ENCODE results near the gene LRRC51.

The LRRC51 gene

DNA sequence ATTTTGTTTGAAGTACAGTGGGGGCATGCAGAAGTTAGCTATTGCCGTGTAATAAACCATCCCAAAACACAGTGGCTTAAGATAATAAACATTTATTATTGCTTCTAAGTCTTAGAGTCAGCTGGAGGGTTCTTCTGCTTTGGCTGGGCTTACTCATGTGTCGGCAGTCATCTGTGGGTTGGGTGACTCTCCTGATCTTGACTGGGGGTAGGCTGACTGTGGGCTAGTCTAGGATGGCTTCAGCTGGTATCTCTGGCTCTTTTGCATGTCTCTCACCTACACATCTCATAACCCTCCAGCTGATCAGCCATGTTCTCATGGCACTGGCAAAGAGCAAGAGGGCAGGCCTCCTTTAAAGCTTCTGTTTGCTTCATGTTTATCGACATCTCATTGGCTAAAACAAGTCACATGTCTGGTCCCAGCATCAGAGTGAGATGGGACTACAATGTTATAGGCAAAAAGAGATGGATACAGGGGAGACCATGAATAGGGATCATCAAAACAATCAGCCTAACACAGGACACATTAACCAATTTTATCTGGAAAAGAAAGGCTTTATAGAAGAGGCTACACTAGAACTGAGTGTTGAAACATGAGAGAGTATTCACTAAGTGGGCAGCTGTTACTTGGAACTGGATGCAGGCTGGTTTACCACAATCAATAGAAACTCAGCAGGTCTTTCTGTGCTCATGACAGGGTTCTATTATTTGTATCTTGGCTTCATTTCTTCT lies 5.1 kb downstream of the LRRC51 start:
- peaks cover 11% of the 10 kb centered on the region for H3K4me1 ChIP-seq (ENCODE audit: insufficient read depth, low read length, poor library complexity, severe bottlenecking)
- H3K27me3 ChIP-seq (ENCODE audit: insufficient read depth, low read length, poor library complexity, severe bottlenecking) = no peaks in the 10 kb centered on the region
- H3K36me3 ChIP-seq (ENCODE audit: insufficient read depth, low read length) = no peaks in the 10 kb centered on the region
- no peak overlapping the region for H3K4me3 ChIP-seq (ENCODE audit: low read length, poor library complexity, severe bottlenecking)
- H3K9me3 ChIP-seq (ENCODE audit: insufficient read depth, low read depth, low read length) = no peaks in the 10 kb centered on the region
- no peaks in the 10 kb centered on the region for H3F3A ChIP-seq (ENCODE audit: low read depth)
- no peaks in the 10 kb centered on the region for H3K79me2 ChIP-seq (ENCODE audit: insufficient read depth, low read length)
- no peak for TF ChIP-seq EZH2phosphoT487 (IDR thresholded peaks at IDR 0.05; ENCODE audit: borderline replicate concordance)
- TF ChIP-seq, protein P1, sequence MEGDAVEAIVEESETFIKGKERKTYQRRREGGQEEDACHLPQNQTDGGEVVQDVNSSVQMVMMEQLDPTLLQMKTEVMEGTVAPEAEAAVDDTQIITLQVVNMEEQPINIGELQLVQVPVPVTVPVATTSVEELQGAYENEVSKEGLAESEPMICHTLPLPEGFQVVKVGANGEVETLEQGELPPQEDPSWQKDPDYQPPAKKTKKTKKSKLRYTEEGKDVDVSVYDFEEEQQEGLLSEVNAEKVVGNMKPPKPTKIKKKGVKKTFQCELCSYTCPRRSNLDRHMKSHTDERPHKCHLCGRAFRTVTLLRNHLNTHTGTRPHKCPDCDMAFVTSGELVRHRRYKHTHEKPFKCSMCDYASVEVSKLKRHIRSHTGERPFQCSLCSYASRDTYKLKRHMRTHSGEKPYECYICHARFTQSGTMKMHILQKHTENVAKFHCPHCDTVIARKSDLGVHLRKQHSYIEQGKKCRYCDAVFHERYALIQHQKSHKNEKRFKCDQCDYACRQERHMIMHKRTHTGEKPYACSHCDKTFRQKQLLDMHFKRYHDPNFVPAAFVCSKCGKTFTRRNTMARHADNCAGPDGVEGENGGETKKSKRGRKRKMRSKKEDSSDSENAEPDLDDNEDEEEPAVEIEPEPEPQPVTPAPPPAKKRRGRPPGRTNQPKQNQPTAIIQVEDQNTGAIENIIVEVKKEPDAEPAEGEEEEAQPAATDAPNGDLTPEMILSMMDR (conservative IDR thresholded peaks at IDR 0.05; ENCODE audit: low read length) = no peak
- no peak overlapping the region for H2AFZ ChIP-seq (ENCODE audit: low read length)
- no peak overlapping the region for H3K4me2 ChIP-seq (ENCODE audit: low read depth, low read length, poor library complexity, severe bottlenecking)
- no peaks in the 10 kb centered on the region for H4K20me1 ChIP-seq (ENCODE audit: insufficient read depth, low read length, poor library complexity, severe bottlenecking)
- no peak overlapping the region for H3K9ac ChIP-seq (ENCODE audit: low read depth, low read length, poor library complexity, severe bottlenecking)
- no peaks in the 10 kb centered on the region for H3K9me2 ChIP-seq (replicated peaks; ENCODE audit: low read depth, low read length)

DNA sequence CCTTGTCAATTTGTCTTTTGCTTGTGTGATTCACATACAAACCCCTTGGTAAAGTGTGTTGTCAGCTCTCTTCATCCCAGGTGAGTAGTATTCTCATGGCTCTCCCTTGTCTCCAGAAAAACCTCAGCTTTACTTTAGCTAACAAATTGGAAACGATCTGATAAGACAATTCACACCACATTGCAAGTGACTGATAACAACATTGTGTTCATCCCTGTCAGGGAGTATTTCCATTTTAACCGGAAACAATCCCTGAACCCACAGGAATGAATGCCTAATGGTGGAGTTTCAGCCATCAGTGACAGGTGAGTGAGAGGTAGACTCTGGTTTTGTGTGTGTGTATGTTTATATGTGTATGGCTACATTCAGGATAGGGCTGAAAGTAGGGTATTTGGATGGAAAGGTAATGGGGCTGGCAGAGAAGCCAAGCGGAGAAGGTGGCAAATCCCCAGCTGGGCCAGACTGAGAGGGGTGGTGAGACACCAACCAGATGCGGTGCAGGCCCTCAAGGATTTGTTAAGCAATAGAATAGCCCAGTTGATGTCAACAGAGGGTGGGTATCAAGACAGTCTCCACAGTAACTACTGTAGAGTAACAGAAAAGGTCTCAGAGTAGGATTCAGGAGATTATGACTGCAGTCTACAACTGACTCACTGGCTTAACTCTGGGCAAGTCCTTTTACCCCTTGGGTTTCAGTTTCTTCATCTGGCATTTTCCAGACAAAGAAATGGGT lies 7.6 kb downstream of the LRRC51 start:
- no peak overlapping the region for H3K9ac ChIP-seq (ENCODE audit: low read depth, low read length, poor library complexity, severe bottlenecking)
- H3K4me2 ChIP-seq (ENCODE audit: low read depth, low read length, poor library complexity, severe bottlenecking) = no peak overlapping the region
- H3F3A ChIP-seq (ENCODE audit: low read depth) = no peaks in the 10 kb centered on the region

DNA sequence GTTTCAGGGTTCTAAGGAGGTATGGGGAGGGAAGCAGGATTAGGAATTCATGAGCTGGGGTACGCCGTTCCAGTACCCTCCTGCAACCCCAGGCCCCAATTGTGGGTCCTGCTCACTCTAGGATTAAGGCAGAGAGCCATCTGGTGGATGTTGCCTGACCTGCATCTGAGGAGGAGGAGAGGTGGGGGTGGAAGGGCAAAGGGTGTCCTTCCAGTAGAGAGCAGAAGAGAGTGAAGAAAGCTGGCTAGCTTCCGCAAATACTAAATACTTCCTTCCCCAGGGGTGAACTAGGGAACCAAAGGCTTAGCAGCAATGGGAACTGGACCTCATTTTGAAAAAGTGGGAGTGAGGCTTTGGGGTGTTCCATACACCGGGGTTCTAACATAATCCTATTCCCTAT lies 10.6 kb downstream of the LRRC51 start:
- Histone ChIP-seq H3K9me3 (ENCODE audit: insufficient read depth, low read depth, low read length) (no peaks in the 10 kb centered on the region), H3K9ac (ENCODE audit: low read depth, low read length, poor library complexity, severe bottlenecking) (no peak overlapping the region), H4K20me1 (ENCODE audit: insufficient read depth, low read length, poor library complexity, severe bottlenecking) (no peaks in the 10 kb centered on the region), H3K4me1 (ENCODE audit: insufficient read depth, low read length, poor library complexity, severe bottlenecking) (no peaks in the 10 kb centered on the region), H2AFZ (ENCODE audit: low read length) (no peak overlapping the region), H3K79me2 (ENCODE audit: insufficient read depth, low read length) (no peaks in the 10 kb centered on the region), H3K27me3 (ENCODE audit: insufficient read depth, low read length, poor library complexity, severe bottlenecking) (no peaks in the 10 kb centered on the region), H3F3A (ENCODE audit: low read depth) (no peaks in the 10 kb centered on the region), H3K36me3 (ENCODE audit: insufficient read depth, low read length) (no peaks in the 10 kb centered on the region; the same call in 1 of the 2 replicates), H3K4me3 (ENCODE audit: low read length, poor library complexity, severe bottlenecking) (no peak overlapping the region), H3K4me2 (ENCODE audit: low read depth, low read length, poor library complexity, severe bottlenecking) (no peak overlapping the region), H3K9me2 (replicated peaks; ENCODE audit: low read depth, low read length) (no peaks in the 10 kb centered on the region)
- TF ChIP-seq, protein P1 (conservative IDR thresholded peaks at IDR 0.05; ENCODE audit: low read length) = peak; percentile 93
- TF ChIP-seq EZH2phosphoT487 (IDR thresholded peaks at IDR 0.05; ENCODE audit: borderline replicate concordance) = no peak

More for the DNA sequence above, 7.6 kb downstream of the LRRC51 start:
- H3K9me2 ChIP-seq (replicated peaks; ENCODE audit: low read depth, low read length) = no peaks in the 10 kb centered on the region
- TF ChIP-seq, protein P1 (conservative IDR thresholded peaks at IDR 0.05; ENCODE audit: low read length) = no peak
- no peak for TF ChIP-seq EZH2phosphoT487 (IDR thresholded peaks at IDR 0.05; ENCODE audit: borderline replicate concordance)
- no peaks in the 10 kb centered on the region for H3K4me1 ChIP-seq (ENCODE audit: insufficient read depth, low read length, poor library complexity, severe bottlenecking)
- no peaks in the 10 kb centered on the region for H4K20me1 ChIP-seq (ENCODE audit: insufficient read depth, low read length, poor library complexity, severe bottlenecking)
- H2AFZ ChIP-seq (ENCODE audit: low read length) = no peak overlapping the region
- H3K36me3 ChIP-seq (ENCODE audit: insufficient read depth, low read length) = no peaks in the 10 kb centered on the region
- no peaks in the 10 kb centered on the region for H3K27me3 ChIP-seq (ENCODE audit: insufficient read depth, low read length, poor library complexity, severe bottlenecking)
- no peak overlapping the region for H3K4me3 ChIP-seq (ENCODE audit: low read length, poor library complexity, severe bottlenecking)
- no peaks in the 10 kb centered on the region for H3K79me2 ChIP-seq (ENCODE audit: insufficient read depth, low read length)
- no peaks in the 10 kb centered on the region for H3K9me3 ChIP-seq (ENCODE audit: insufficient read depth, low read depth, low read length)
